UCSD-AML1 (cell line): Measurements from ENCODE around the gene ADAMTS8.

ENCODE experiments used
- DNase-seq: peaks from one replicate; lab custom pipeline; 2025; ENCODE audit not compliant: unreplicated experiment; lab: John Stamatoyannopoulos, UW

Gene ADAMTS8

GRCh38 chr11:130462931-130463330, 34.5 kb upstream of the ADAMTS8 start:
- DNase-seq: no peak

GRCh38 chr11:130462101-130462885, 33.9 kb upstream of the ADAMTS8 start:
- no peak for DNase-seq

GRCh38 chr11:130459521-130459920, 31.1 kb upstream of the ADAMTS8 start:
- DNase-seq: no peak

GRCh38 chr11:130458410-130458729, 30.0 kb upstream of the ADAMTS8 start:
- no peak for DNase-seq

- no peak for DNase-seq
Observed at GRCh38 chr11:130457623-130458409, 29.4 kb upstream of the ADAMTS8 start.

- DNase-seq: no peak
Observed at GRCh38 chr11:130456286-130456685, 27.9 kb upstream of the ADAMTS8 start.

- no peak for DNase-seq
Observed at GRCh38 chr11:130455483-130456127, 27.2 kb upstream of the ADAMTS8 start.

- no peak for DNase-seq
Observed at GRCh38 chr11:130454491-130455252, 26.3 kb upstream of the ADAMTS8 start.

- DNase-seq: no peak
Observed at GRCh38 chr11:130452940-130453339, 24.5 kb upstream of the ADAMTS8 start.

GRCh38 chr11:130452176-130452575, 23.8 kb upstream of the ADAMTS8 start:
- DNase-seq: no peak

- no peak for DNase-seq
Observed at GRCh38 chr11:130451231-130452019, 23.0 kb upstream of the ADAMTS8 start.

GRCh38 chr11:130449996-130450769, 21.8 kb upstream of the ADAMTS8 start:
- no peak for DNase-seq

- no peak for DNase-seq
Observed at GRCh38 chr11:130449310-130449990, 21.0 kb upstream of the ADAMTS8 start.

GRCh38 chr11:130448416-130449309, 20.3 kb upstream of the ADAMTS8 start, which contains the start of gene ADAMTS15:
Gene ADAMTS15, plus strand, starts transcription at chr11:130448645. Its CDS starts 329 bp downstream, at chr11:130448974.
- DNase-seq: no peak

GRCh38 chr11:130448039-130448415, 19.6 kb upstream of the ADAMTS8 start:
- no peak for DNase-seq

- no peak for DNase-seq
Observed at GRCh38 chr11:130445788-130446187, 17.4 kb upstream of the ADAMTS8 start.

- no peak for DNase-seq
Observed at GRCh38 chr11:130442737-130443136, 14.3 kb upstream of the ADAMTS8 start.

GRCh38 chr11:130441719-130442118, 13.3 kb upstream of the ADAMTS8 start:
- DNase-seq: no peak
